Keratinocyte (primary cell): ENCODE data around the gene FGF19. TPM values are rescaled to one million over a fixed set of nuclear protein-coding genes. Genes with fewer than 3 reads are reported as not detected.

Experiments used
- DNase-seq: peaks from one replicate; pipeline ENCODE4 v3.0.0-alpha.2; 2011; ENCODE audit warnings: low read depth, missing footprints, low spot score
- FAIRE-seq: peaks from 2 replicates; lab custom pipeline; 2011; peaks lifted over from hg19 to GRCh38; lab: Jason Lieb, UNC
- H2AFZ ChIP-seq: 2 replicates; pipeline ENCODE4 v1.6.0; 2012; ENCODE audit warnings: low read length, control low read depth, inconsistent platforms; ENCODE audit not compliant: control insufficient read depth
- H3K27ac ChIP-seq: 2 replicates; pipeline ENCODE4 v1.5.1; 2011; ENCODE audit warnings: low read length; ENCODE audit not compliant: control insufficient read depth, insufficient read depth
- H3K27me3 ChIP-seq: 3 replicates; pipeline ENCODE4 v1.6.0; 2011; ENCODE audit warnings: low read length; ENCODE audit not compliant: control insufficient read depth, insufficient read depth; ENCODE audit errors: extremely low read depth
- H3K36me3 ChIP-seq, 2 experiments: 2 replicates in 1 of 2; 3 replicates in 1 of 2; pipeline ENCODE4 v1.5.1; 2011; ENCODE audit warnings: low read length in 2 of 2, mild to moderate bottlenecking in 1 of 2; ENCODE audit not compliant: control insufficient read depth in 2 of 2, insufficient read depth in 2 of 2; ENCODE audit errors: extremely low read depth in 1 of 2
- H3K4me1 ChIP-seq: 3 replicates; pipeline ENCODE4 v1.5.1; 2011; ENCODE audit warnings: low read length; ENCODE audit not compliant: control insufficient read depth, insufficient read depth; ENCODE audit errors: extremely low read depth
- H3K4me2 ChIP-seq: 3 replicates; pipeline ENCODE4 v1.6.0; 2011; ENCODE audit warnings: low read depth, low read length; ENCODE audit not compliant: control insufficient read depth, insufficient read depth; ENCODE audit errors: extremely low read depth
- H3K4me3 ChIP-seq, 3 experiments: fragments of 200-600 bp in 1 of 3; sonication (generic) in 1 of 3; 2 replicates in 2 of 3; 3 replicates in 1 of 3; pipeline ENCODE4 v1.5.1; 2011 to 2016; ENCODE audit warnings: low read length in 3 of 3, mild to moderate bottlenecking in 3 of 3, control low read depth in 2 of 3, inconsistent platforms in 1 of 3, low read depth in 1 of 3, mixed read lengths in 1 of 3, mixed run types in 1 of 3, moderate library complexity in 1 of 3; ENCODE audit not compliant: control insufficient read depth in 2 of 3, insufficient read depth in 2 of 3; ENCODE audit errors: extremely low read depth in 1 of 3
- H3K79me2 ChIP-seq: 2 replicates; pipeline ENCODE4 v1.6.0; 2012; ENCODE audit warnings: low read length; ENCODE audit not compliant: control insufficient read depth, insufficient read depth
- H3K9ac ChIP-seq: 3 replicates; pipeline ENCODE4 v1.6.0; 2011; ENCODE audit warnings: low read length; ENCODE audit not compliant: control insufficient read depth, insufficient read depth; ENCODE audit errors: extremely low read depth
- H3K9me1 ChIP-seq: 3 replicates; pipeline ENCODE4 v1.6.0; 2011; ENCODE audit warnings: low read length; ENCODE audit not compliant: control insufficient read depth, insufficient read depth; ENCODE audit errors: extremely low read depth
- H3K9me3 ChIP-seq: 2 replicates; pipeline ENCODE4 v1.5.1; 2012; ENCODE audit warnings: low read depth, low read length; ENCODE audit not compliant: control insufficient read depth
- H4K20me1 ChIP-seq: 3 replicates; pipeline ENCODE4 v1.6.0; 2011; ENCODE audit warnings: low read length; ENCODE audit not compliant: control insufficient read depth, insufficient read depth; ENCODE audit errors: extremely low read depth
- EZH2 ChIP-seq: IDR thresholded peaks from one replicate; pipeline ENCODE4 v1.6.1; 2012; ENCODE audit warnings: inconsistent platforms, mild to moderate bottlenecking, low read length, moderate library complexity
- dilution Hi-C: fragments of 300-500 bp; cut with MboI; formaldehyde crosslinking; loops from one replicate; pipeline ENCODE4 v1.7.0; 2020; ENCODE audit warnings: low sequenced_read_pairs; ENCODE audit not compliant: extremely low pct_ligation_motif_present
- polyA plus RNA-seq, 5 experiments: library from polyadenylated mRNA; depleted of rRNA in 3 of 5; stranded (reverse) in 3 of 5; stranded (forward) in 1 of 5; unstranded in 1 of 5; fragments of >200 nt; gene quantifications; 1 replicate in 1 of 5; 2 replicates in 3 of 5; 3 replicates in 1 of 5; pipeline versions ENCODE4 v1.2.1 to v1.2.3, GENCODE V29; 2011 to 2012; ENCODE audit warnings: missing spikeins in 2 of 5, low read depth in 1 of 5, low replicate concordance in 1 of 5
- TF ChIP-seq, protein P1 (sequence below), 3 experiments: IDR thresholded peaks in 1 of 3; conservative IDR thresholded peaks in 1 of 3; optimal IDR thresholded peaks in 1 of 3; 2 replicates in 2 of 3; 3 replicates in 1 of 3; pipeline versions ENCODE3 to v1.5.1; 2011; ENCODE audit warnings: low read length in 3 of 3, mild to moderate bottlenecking in 3 of 3, moderate library complexity in 2 of 3, control low read depth in 1 of 3, inconsistent platforms in 1 of 3; ENCODE audit not compliant: insufficient read depth in 2 of 3; ENCODE audit errors: extremely low read depth in 1 of 3

The FGF19 gene
- polyA plus RNA-seq, 1 donor (not counting 4 experiments of a cell fraction or from before 2014, with no cell fraction given) = 0.08 TPM

DNA sequence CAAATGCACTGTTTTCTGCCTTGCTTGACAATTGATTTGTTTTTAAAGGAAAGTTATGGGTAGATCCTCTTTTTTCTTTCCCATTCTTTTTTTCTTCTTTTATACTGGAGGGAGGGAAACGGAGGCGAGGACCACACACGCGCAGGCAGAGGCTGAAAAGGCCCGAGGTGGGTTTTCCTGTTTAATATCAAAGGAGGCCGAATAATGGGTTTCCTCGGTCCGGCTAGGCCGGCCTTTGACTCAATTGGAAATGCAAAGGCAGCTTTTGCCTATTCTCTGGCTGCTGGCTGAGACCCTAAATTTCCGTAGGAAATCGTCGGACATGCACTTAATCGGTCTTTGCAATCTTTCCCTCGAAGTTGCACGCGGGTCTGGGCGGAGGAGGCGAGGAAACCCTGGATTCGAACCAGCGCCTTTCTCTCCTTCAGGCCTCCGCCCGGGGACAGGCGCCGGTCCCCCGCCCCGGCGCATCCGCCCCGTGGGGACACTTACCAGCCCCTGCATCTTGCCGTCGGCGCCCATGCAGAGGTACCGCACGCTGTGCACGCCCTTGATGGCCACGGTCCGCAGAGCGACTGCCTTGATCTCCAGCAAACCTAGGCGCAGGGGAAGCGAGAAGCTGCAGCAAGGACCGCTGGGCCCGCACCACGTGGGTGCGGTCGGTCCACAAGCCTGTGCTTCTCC is 911 bp downstream of the FGF19 start:
- Histone ChIP-seq H2AFZ (no peak overlapping the region), H3K27me3 (peaks cover 50% of the 10 kb centered on the region), H3K27ac (no peak overlapping the region), H3K79me2 (no peaks in the 10 kb centered on the region), H4K20me1 (no peaks in the 10 kb centered on the region), H3K9ac (no peak overlapping the region), H3K4me3 (no peak overlapping the region), H3K4me1 (peaks cover 15% of the 10 kb centered on the region), H3K9me1 (no peaks in the 10 kb centered on the region), H3K9me3 (no peaks in the 10 kb centered on the region), H3K36me3 (no peaks in the 10 kb centered on the region), H3K4me2 (no peak overlapping the region)
- DNase-seq = no peak
- dilution Hi-C loops = no loop called here
- peak; percentile 96 for TF ChIP-seq EZH2
- TF ChIP-seq, protein P1, sequence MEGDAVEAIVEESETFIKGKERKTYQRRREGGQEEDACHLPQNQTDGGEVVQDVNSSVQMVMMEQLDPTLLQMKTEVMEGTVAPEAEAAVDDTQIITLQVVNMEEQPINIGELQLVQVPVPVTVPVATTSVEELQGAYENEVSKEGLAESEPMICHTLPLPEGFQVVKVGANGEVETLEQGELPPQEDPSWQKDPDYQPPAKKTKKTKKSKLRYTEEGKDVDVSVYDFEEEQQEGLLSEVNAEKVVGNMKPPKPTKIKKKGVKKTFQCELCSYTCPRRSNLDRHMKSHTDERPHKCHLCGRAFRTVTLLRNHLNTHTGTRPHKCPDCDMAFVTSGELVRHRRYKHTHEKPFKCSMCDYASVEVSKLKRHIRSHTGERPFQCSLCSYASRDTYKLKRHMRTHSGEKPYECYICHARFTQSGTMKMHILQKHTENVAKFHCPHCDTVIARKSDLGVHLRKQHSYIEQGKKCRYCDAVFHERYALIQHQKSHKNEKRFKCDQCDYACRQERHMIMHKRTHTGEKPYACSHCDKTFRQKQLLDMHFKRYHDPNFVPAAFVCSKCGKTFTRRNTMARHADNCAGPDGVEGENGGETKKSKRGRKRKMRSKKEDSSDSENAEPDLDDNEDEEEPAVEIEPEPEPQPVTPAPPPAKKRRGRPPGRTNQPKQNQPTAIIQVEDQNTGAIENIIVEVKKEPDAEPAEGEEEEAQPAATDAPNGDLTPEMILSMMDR (optimal IDR thresholded peaks at IDR 0.05 in 1 of 3, IDR thresholded peaks at IDR 0.05 in 1 of 3, conservative IDR thresholded peaks at IDR 0.05 in 1 of 3; ENCODE audit: extremely low read depth in 1 of 3, insufficient read depth in 2 of 3, low read length in 3 of 3) = no peak
- FAIRE-seq = no peak

GRCh38 chr11:69702239-69702691 is 1.6 kb downstream of the FGF19 start:
- Histone ChIP-seq H3K4me1 (peaks cover 10% of the 10 kb centered on the region), H3K36me3 (no peaks in the 10 kb centered on the region), H3K79me2 (no peaks in the 10 kb centered on the region), H3K27me3 (peaks cover 50% of the 10 kb centered on the region), H3K9me1 (no peaks in the 10 kb centered on the region), H3K9me3 (no peaks in the 10 kb centered on the region), H3K9ac (no peak overlapping the region), H3K4me2 (no peak overlapping the region), H3K4me3 (no peak overlapping the region), H4K20me1 (no peaks in the 10 kb centered on the region), H3K27ac (no peak overlapping the region), H2AFZ (no peak overlapping the region)
- TF ChIP-seq, protein P1 (optimal IDR thresholded peaks at IDR 0.05 in 1 of 3, IDR thresholded peaks at IDR 0.05 in 1 of 3, conservative IDR thresholded peaks at IDR 0.05 in 1 of 3; ENCODE audit: extremely low read depth in 1 of 3, insufficient read depth in 2 of 3, low read length in 3 of 3) = no peak
- TF ChIP-seq EZH2 = no peak
- DNase-seq = no peak
- dilution Hi-C loops = no loop called here
- FAIRE-seq = no peak
